A673 (cell line): ENCODE results near the gene PSME4. TPM values are rescaled to one million over a fixed set of nuclear protein-coding genes. Genes with fewer than 3 reads are reported as not detected.

ENCODE experiments used
- BruUV-seq: library from RNA; stranded (reverse); fragments of 400-500 nt; replicated peaks from 2 replicates; lab custom pipeline; 2021; lab: Mats Ljungman, UMichigan
- CTCF ChIA-PET: fragments of 300-600 bp; sonication (Branson Sonifier 250); formaldehyde crosslinking; loops from one replicate; lab custom pipeline; 2022; ENCODE audit warnings: antibody characterized with exemption; lab: Charles Lee
- POLR2A ChIA-PET: fragments of 300-600 bp; sonication (Branson Sonifier 250); formaldehyde crosslinking; loops from one replicate; lab custom pipeline; 2022; ENCODE audit warnings: antibody characterized with exemption; ENCODE audit not compliant: low non-redundant PET; lab: Charles Lee
- DNase-seq: peaks from one replicate; pipeline ENCODE4 v3.0.0-alpha.2; 2015; ENCODE audit warnings: low spot score
- H3K27ac ChIP-seq: fragments of 200-600 bp; sonication (generic); 2 replicates; pipeline ENCODE4 v1.5.1; 2016; ENCODE audit warnings: mixed run types, low read depth, mild to moderate bottlenecking, mixed read lengths, antibody characterized with exemption, low read length; ENCODE audit not compliant: poor library complexity, severe bottlenecking
- H3K27me3 ChIP-seq: fragments of 200-600 bp; sonication (generic); replicated peaks from 2 replicates; pipeline ENCODE4 v1.6.1; 2017; ENCODE audit warnings: mixed run types, low read depth, mild to moderate bottlenecking, mixed read lengths, antibody characterized with exemption, low read length; ENCODE audit not compliant: insufficient read depth, poor library complexity
- H3K36me3 ChIP-seq: fragments of 200-600 bp; sonication (generic); 2 replicates; pipeline ENCODE4 v1.6.1; 2016; ENCODE audit warnings: mixed run types, mild to moderate bottlenecking, mixed read lengths, antibody characterized with exemption, low read length; ENCODE audit not compliant: insufficient read depth, poor library complexity, severe bottlenecking
- H3K4me1 ChIP-seq: fragments of 200-600 bp; sonication (generic); 2 replicates; pipeline ENCODE4 v1.6.1; 2017; ENCODE audit warnings: mixed run types, mild to moderate bottlenecking, mixed read lengths, antibody characterized with exemption, low read length; ENCODE audit not compliant: insufficient read depth, poor library complexity, severe bottlenecking
- H3K4me3 ChIP-seq: fragments of 200-600 bp; sonication (generic); 2 replicates; pipeline ENCODE4 v1.5.1; 2016; ENCODE audit warnings: low read depth, mixed run types, mild to moderate bottlenecking, mixed read lengths, low read length; ENCODE audit not compliant: poor library complexity, severe bottlenecking
- H3K9me3 ChIP-seq: fragments of 200-600 bp; sonication (generic); 2 replicates; pipeline ENCODE4 v1.6.1; 2016; ENCODE audit warnings: mixed run types, low read depth, mild to moderate bottlenecking, mixed read lengths, antibody characterized with exemption, low read length; ENCODE audit not compliant: poor library complexity, severe bottlenecking
- EZH2 ChIP-seq: fragments of 200-600 bp; sonication (generic); IDR thresholded peaks from 2 replicates; pipeline ENCODE4 v1.6.1; 2017; ENCODE audit warnings: borderline replicate concordance, low read depth, mild to moderate bottlenecking, mixed read lengths, antibody characterized with exemption, low read length; ENCODE audit not compliant: poor library complexity, severe bottlenecking
- intact Hi-C: fragments of 100-400 bp; cut with micrococcal nuclease; formaldehyde crosslinking; loops from one replicate; pipeline ENCODE4 v1.10.0; 2022; ENCODE audit not compliant: unreplicated experiment
- total RNA-seq: library from RNA; stranded (reverse); gene quantifications from 2 replicates; pipeline ENCODE4 v1.2.3, GENCODE V29; 2021
- TF ChIP-seq, protein P1 (sequence below): fragments of 300-800, 200-600 bp; sonication (generic); conservative IDR thresholded peaks from 2 replicates; pipeline ENCODE4 v1.5.1; 2017; ENCODE audit warnings: low read depth, mild to moderate bottlenecking, antibody characterized with exemption, low read length, moderate library complexity, mixed read lengths

Gene PSME4
- total RNA-seq, 1 experiment from 2014 or later = 97.6 TPM

- DNase-seq = no peak
- CTCF ChIA-PET = no interaction called here
These were observed 16.6 kb upstream of the PSME4 start for GRCh38 chr2:53987336-53987921.

GRCh38 chr2:53985646-53986045, 14.9 kb upstream of the PSME4 start:
- POLR2A ChIA-PET = no interaction called here
- no TSS peak for BruUV-seq
- H3K4me1 ChIP-seq = peaks cover 9% of the 10 kb centered on the region

More at GRCh38 chr2:53987336-53987921, 16.6 kb upstream of the PSME4 start:
- H3K27me3 ChIP-seq = no peaks in the 10 kb centered on the region
- BruUV-seq = no TSS peak
- H3K27ac ChIP-seq = no peak overlapping the region
- H3K9me3 ChIP-seq = no peaks in the 10 kb centered on the region
- TF ChIP-seq, protein P1, sequence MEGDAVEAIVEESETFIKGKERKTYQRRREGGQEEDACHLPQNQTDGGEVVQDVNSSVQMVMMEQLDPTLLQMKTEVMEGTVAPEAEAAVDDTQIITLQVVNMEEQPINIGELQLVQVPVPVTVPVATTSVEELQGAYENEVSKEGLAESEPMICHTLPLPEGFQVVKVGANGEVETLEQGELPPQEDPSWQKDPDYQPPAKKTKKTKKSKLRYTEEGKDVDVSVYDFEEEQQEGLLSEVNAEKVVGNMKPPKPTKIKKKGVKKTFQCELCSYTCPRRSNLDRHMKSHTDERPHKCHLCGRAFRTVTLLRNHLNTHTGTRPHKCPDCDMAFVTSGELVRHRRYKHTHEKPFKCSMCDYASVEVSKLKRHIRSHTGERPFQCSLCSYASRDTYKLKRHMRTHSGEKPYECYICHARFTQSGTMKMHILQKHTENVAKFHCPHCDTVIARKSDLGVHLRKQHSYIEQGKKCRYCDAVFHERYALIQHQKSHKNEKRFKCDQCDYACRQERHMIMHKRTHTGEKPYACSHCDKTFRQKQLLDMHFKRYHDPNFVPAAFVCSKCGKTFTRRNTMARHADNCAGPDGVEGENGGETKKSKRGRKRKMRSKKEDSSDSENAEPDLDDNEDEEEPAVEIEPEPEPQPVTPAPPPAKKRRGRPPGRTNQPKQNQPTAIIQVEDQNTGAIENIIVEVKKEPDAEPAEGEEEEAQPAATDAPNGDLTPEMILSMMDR = no peak
- no peak for TF ChIP-seq EZH2
- H3K4me1 ChIP-seq = peaks cover 9% of the 10 kb centered on the region
- intact Hi-C loops = no loop called here
- POLR2A ChIA-PET = no interaction called here
- no peak overlapping the region for H3K4me3 ChIP-seq
- H3K36me3 ChIP-seq = no peaks in the 10 kb centered on the region

GRCh38 chr2:53969968-53970723, 647 bp downstream of the PSME4 start:
- H3K9me3 ChIP-seq = no peaks in the 10 kb centered on the region
- intact Hi-C loops = no loop called here
- ChIA-PET CTCF (no interaction called here), POLR2A (interaction anchor here (0.5 to 0.6 kb wide), 2 partner anchors 38 to 132 kb away, joined by 4 to 6 read pairs; no protein-coding TSS in a partner anchor)
- no TSS peak for BruUV-seq
- DNase-seq = peak; percentile 54
- H3K4me3 ChIP-seq = peak overlapping the region; percentile 98
- H3K36me3 ChIP-seq = peaks cover 3% of the 10 kb centered on the region
- TF ChIP-seq, protein P1 = no peak
- TF ChIP-seq EZH2 = no peak
- H3K27me3 ChIP-seq = no peaks in the 10 kb centered on the region
- peaks cover 17% of the 10 kb centered on the region for H3K4me1 ChIP-seq
- peak overlapping the region; percentile 86 for H3K27ac ChIP-seq

More at GRCh38 chr2:53985646-53986045, 14.9 kb upstream of the PSME4 start:
- Histone ChIP-seq H3K36me3 (no peaks in the 10 kb centered on the region), H3K27me3 (no peaks in the 10 kb centered on the region), H3K9me3 (no peaks in the 10 kb centered on the region), H3K27ac (no peak overlapping the region), H3K4me3 (no peak overlapping the region)
- no peak for DNase-seq
- intact Hi-C loops = no loop called here
- TF ChIP-seq EZH2 = no peak
- CTCF ChIA-PET = no interaction called here
